ENCODE results near the gene TMEM178B. TPM values are rescaled to one million over a fixed set of nuclear protein-coding genes. Genes with fewer than 3 reads are reported as not detected.

Gene TMEM178B
- total RNA-seq, 1 donor from 2014 or later = 19.7 TPM

DNA sequence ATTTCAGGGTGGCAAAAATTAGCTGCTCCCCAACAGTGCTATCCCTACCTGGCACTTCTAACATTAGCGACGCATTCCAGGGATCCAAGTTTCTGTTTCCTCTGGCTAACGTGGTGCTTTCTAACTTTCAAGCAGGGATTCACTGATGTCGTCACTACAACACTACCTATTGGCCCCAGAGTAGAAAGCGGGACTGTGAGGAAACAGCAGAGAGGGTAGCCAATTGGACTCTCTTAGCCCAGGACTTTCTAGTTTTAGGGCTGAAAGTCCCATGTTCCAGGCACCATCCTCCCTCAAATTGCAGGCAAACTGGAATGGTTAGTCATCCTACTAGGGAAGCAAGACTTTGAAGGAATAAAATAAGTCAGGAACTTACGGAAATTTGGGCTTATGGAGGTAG lies 388.1 kb downstream of the TMEM178B start:
- peaks cover 4% of the 10 kb centered on the region for H3K9me3 Mint-ChIP-seq
- H3K27ac Mint-ChIP-seq (ENCODE audit: unreplicated experiment) = no peak overlapping the region
- H3K36me3 Mint-ChIP-seq (ENCODE audit: low read depth) = peaks cover 5% of the 10 kb centered on the region

GRCh38 chr7:141462958-141463357 lies 389.1 kb downstream of the TMEM178B start:
- H3K4me3 Mint-ChIP-seq = no peak overlapping the region
- H3K36me3 Mint-ChIP-seq (ENCODE audit: low read depth) = peaks cover 8% of the 10 kb centered on the region
- H3K27ac Mint-ChIP-seq (ENCODE audit: unreplicated experiment) = no peak overlapping the region
- peaks cover 4% of the 10 kb centered on the region for H3K9me3 Mint-ChIP-seq
- peaks cover 18% of the 10 kb centered on the region for H3K4me1 Mint-ChIP-seq
- TF ChIP-seq, protein P1, sequence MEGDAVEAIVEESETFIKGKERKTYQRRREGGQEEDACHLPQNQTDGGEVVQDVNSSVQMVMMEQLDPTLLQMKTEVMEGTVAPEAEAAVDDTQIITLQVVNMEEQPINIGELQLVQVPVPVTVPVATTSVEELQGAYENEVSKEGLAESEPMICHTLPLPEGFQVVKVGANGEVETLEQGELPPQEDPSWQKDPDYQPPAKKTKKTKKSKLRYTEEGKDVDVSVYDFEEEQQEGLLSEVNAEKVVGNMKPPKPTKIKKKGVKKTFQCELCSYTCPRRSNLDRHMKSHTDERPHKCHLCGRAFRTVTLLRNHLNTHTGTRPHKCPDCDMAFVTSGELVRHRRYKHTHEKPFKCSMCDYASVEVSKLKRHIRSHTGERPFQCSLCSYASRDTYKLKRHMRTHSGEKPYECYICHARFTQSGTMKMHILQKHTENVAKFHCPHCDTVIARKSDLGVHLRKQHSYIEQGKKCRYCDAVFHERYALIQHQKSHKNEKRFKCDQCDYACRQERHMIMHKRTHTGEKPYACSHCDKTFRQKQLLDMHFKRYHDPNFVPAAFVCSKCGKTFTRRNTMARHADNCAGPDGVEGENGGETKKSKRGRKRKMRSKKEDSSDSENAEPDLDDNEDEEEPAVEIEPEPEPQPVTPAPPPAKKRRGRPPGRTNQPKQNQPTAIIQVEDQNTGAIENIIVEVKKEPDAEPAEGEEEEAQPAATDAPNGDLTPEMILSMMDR (conservative IDR thresholded peaks at IDR 0.05) = no peak
- DNase-seq (ENCODE audit: low read depth, low spot score) = no peak
- H3K27me3 Mint-ChIP-seq (ENCODE audit: low read depth) = no peaks in the 10 kb centered on the region

More for the DNA sequence above, 388.1 kb downstream of the TMEM178B start:
- TF ChIP-seq, protein P1 (conservative IDR thresholded peaks at IDR 0.05) = no peak
- Mint-ChIP-seq H3K27me3 (ENCODE audit: low read depth) (no peaks in the 10 kb centered on the region), H3K4me3 (no peak overlapping the region), H3K4me1 (peaks cover 18% of the 10 kb centered on the region)
- DNase-seq (ENCODE audit: low read depth, low spot score) = no peak

DNA sequence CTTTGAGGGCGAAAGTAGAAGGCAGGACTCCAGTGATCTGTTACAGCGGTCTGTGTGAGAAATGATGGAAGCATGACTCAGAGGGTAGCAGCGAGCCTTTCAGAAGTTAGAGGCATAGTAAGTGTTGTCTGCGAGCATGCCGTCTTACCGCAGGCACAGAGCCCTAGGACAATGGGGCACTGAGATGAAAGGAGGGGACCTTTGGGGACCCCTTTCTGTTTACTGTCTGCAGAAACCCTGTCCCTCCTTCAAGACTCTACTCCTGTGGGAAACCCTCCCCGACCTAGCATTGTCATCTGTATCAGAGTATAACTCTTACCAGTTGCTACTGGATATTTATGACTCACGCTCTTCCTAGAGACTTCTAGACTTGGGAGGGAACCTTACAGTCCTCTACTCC lies 390.1 kb downstream of the TMEM178B start:
- TF ChIP-seq, protein P1 (conservative IDR thresholded peaks at IDR 0.05) = no peak
- H3K27me3 Mint-ChIP-seq (ENCODE audit: low read depth) = no peaks in the 10 kb centered on the region
- H3K27ac Mint-ChIP-seq (ENCODE audit: unreplicated experiment) = no peak overlapping the region
- peaks cover 4% of the 10 kb centered on the region for H3K9me3 Mint-ChIP-seq
- peaks cover 8% of the 10 kb centered on the region for H3K36me3 Mint-ChIP-seq (ENCODE audit: low read depth)
- H3K4me1 Mint-ChIP-seq = peaks cover 18% of the 10 kb centered on the region
- no peak for DNase-seq (ENCODE audit: low read depth, low spot score)
- H3K4me3 Mint-ChIP-seq = no peak overlapping the region

DNA sequence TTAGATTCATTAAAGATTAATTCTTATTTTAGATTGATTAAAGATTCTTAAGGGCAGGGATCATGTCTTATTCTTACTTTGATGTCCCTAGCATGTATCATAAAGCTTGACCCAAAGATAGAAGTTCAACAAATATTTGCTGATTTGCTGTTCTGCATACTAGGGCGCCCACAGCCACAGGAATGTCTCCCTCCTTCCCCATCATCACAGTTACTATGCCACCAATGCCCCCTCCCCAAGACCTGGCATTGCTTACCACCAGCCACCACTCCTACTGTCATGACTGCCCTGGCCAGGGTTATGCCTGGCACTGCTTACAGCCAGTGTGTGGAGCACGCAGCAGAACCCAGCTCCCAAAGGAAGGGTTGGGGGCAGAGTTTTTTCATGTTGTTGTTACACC lies 390.7 kb downstream of the TMEM178B start:
- H3K27ac Mint-ChIP-seq (ENCODE audit: unreplicated experiment) = no peak overlapping the region

GRCh38 chr7:141466151-141466904 lies 392.5 kb downstream of the TMEM178B start:
- no peak overlapping the region for H3K27ac Mint-ChIP-seq (ENCODE audit: unreplicated experiment)
- H3K4me1 Mint-ChIP-seq = peaks cover 7% of the 10 kb centered on the region
- no peak for DNase-seq (ENCODE audit: low read depth, low spot score)
- no peaks in the 10 kb centered on the region for H3K27me3 Mint-ChIP-seq (ENCODE audit: low read depth)
- H3K9me3 Mint-ChIP-seq = peaks cover 4% of the 10 kb centered on the region
- no peak overlapping the region for H3K4me3 Mint-ChIP-seq
- H3K36me3 Mint-ChIP-seq (ENCODE audit: low read depth) = peaks cover 15% of the 10 kb centered on the region
- TF ChIP-seq, protein P1 (conservative IDR thresholded peaks at IDR 0.05) = no peak

More for the DNA sequence above, 390.7 kb downstream of the TMEM178B start:
- TF ChIP-seq, protein P1 (conservative IDR thresholded peaks at IDR 0.05) = no peak
- peaks cover 18% of the 10 kb centered on the region for H3K4me1 Mint-ChIP-seq
- no peaks in the 10 kb centered on the region for H3K27me3 Mint-ChIP-seq (ENCODE audit: low read depth)
- DNase-seq (ENCODE audit: low read depth, low spot score) = no peak
- no peak overlapping the region for H3K4me3 Mint-ChIP-seq
- H3K9me3 Mint-ChIP-seq = peaks cover 4% of the 10 kb centered on the region
- H3K36me3 Mint-ChIP-seq (ENCODE audit: low read depth) = peaks cover 8% of the 10 kb centered on the region
